ENCODE measurements around the gene TMEM174. TPM values are rescaled to one million over a fixed set of nuclear protein-coding genes. Genes with fewer than 3 reads are reported as not detected.

TMEM174 gene
- total RNA-seq, 1 donor from 2014 or later, result not detected

- Histone ChIP-seq H3K4me2 (no peak overlapping the region), H3K4me3 (no peak overlapping the region), H3K9ac (no peak overlapping the region), H2AFZ (replicated peaks) (no peak overlapping the region), H3K27ac (no peak overlapping the region), H3K4me1 (no peaks in the 10 kb centered on the region), H4K20me1 (ENCODE audit: low read depth) (no peaks in the 10 kb centered on the region), H3F3A (ENCODE audit: low read depth) (no peaks in the 10 kb centered on the region), H3K9me3 (ENCODE audit: low read depth) (no peaks in the 10 kb centered on the region), H3K79me2 (ENCODE audit: low read depth) (no peaks in the 10 kb centered on the region), H3K36me3 (no peaks in the 10 kb centered on the region), H3K27me3 (no peaks in the 10 kb centered on the region)
- no peak overlapping the region for H3K27ac Mint-ChIP-seq
- TF ChIP-seq EZH2 (IDR thresholded peaks at IDR 0.05) (no peak), CTCF (IDR thresholded peaks at IDR 0.05) (no peak), EZH2phosphoT487 (IDR thresholded peaks at IDR 0.05) (no peak)
- no peaks in the 10 kb centered on the region for H3K36me3 Mint-ChIP-seq
- peaks cover 2% of the 10 kb centered on the region for H3K27me3 Mint-ChIP-seq (ENCODE audit: insufficient read depth, low read depth)
- DNase-seq (ENCODE audit: low spot score), result no peak
- H3K9me3 Mint-ChIP-seq, result no peaks in the 10 kb centered on the region
- peaks cover 13% of the 10 kb centered on the region for H3K4me1 Mint-ChIP-seq
- H3K4me3 Mint-ChIP-seq, result no peak overlapping the region
Measured at GRCh38 chr5:73154208-73155006, 18.6 kb upstream of the TMEM174 start.

- DNase-seq (ENCODE audit: low spot score), result peak; percentile 15
- no peaks in the 10 kb centered on the region for H3K36me3 ChIP-seq
- no peak overlapping the region for H3K9ac ChIP-seq
- no peak overlapping the region for H2AFZ ChIP-seq (replicated peaks)
- Mint-ChIP-seq H3K27ac (no peak overlapping the region), H3K4me3 (no peak overlapping the region), H3K27me3 (ENCODE audit: insufficient read depth, low read depth) (peaks cover 2% of the 10 kb centered on the region), H3K9me3 (no peaks in the 10 kb centered on the region), H3K36me3 (no peaks in the 10 kb centered on the region), H3K4me1 (peaks cover 13% of the 10 kb centered on the region)
- H3K4me2 ChIP-seq, result no peak overlapping the region
- no peak overlapping the region for H3K27ac ChIP-seq
- no peaks in the 10 kb centered on the region for H3K79me2 ChIP-seq (ENCODE audit: low read depth)
- no peak overlapping the region for H3K4me3 ChIP-seq
- H3K9me3 ChIP-seq (ENCODE audit: low read depth), result no peaks in the 10 kb centered on the region
- H3F3A ChIP-seq (ENCODE audit: low read depth), result no peaks in the 10 kb centered on the region
- TF ChIP-seq EZH2 (IDR thresholded peaks at IDR 0.05) (no peak), CTCF (IDR thresholded peaks at IDR 0.05) (no peak), EZH2phosphoT487 (IDR thresholded peaks at IDR 0.05) (no peak)
- no peaks in the 10 kb centered on the region for H3K4me1 ChIP-seq
- H4K20me1 ChIP-seq (ENCODE audit: low read depth), result no peaks in the 10 kb centered on the region
- H3K27me3 ChIP-seq, result no peaks in the 10 kb centered on the region
Measured at GRCh38 chr5:73155271-73156222, 17.4 kb upstream of the TMEM174 start.

DNA sequence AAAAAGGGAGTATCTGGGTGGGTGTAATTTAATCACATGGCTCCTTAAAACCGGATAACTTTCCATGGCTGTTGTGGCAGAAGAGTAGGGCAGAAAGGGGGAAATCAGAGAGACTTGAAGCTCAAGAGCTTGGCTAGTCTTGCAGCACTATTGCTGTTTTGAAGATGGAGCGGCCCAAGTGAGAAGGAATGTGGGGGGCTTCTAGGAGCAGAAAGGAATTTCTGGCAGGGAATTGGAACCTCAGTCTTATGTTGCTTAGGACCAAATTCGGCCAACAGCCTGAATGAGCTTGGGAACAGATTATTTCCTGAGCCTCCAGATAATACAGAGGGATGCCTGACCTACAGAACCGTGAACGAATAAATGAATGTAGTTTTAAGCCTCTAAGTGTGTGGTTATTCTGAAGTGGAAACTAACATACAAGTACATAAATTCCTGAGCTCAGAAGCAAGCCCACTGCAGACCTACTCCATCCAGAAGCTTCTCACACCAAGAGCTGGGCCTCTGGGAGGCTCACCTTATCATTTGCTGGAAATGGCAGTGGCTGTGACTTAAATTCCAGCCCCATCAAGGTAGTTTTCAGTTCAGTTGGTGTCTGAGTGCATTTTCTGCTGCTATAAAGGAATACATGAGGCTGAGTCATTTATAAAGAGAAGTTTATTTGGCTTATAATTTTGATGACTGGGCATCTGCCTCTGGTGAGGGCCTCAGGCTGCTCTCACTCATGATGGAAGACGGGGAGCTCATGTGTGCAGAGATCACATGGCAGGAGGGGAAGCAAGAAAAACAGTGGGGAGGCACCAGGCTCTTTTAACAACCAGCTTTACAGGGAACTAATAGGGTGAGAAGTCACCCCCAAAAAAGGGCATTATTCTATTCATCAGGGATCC, 15.3 kb upstream of the TMEM174 start:
- Histone ChIP-seq H3K4me3 (no peak overlapping the region), H3K27ac (no peak overlapping the region), H3K4me2 (no peak overlapping the region), H4K20me1 (ENCODE audit: low read depth) (no peaks in the 10 kb centered on the region), H3K36me3 (no peaks in the 10 kb centered on the region), H3F3A (ENCODE audit: low read depth) (no peaks in the 10 kb centered on the region), H3K9me3 (ENCODE audit: low read depth) (no peaks in the 10 kb centered on the region), H3K79me2 (ENCODE audit: low read depth) (no peaks in the 10 kb centered on the region), H3K9ac (no peak overlapping the region), H2AFZ (replicated peaks) (no peak overlapping the region), H3K27me3 (no peaks in the 10 kb centered on the region), H3K4me1 (no peaks in the 10 kb centered on the region)
- Mint-ChIP-seq H3K9me3 (no peaks in the 10 kb centered on the region), H3K27ac (no peak overlapping the region), H3K36me3 (no peaks in the 10 kb centered on the region), H3K4me3 (no peak overlapping the region), H3K27me3 (ENCODE audit: insufficient read depth, low read depth) (no peaks in the 10 kb centered on the region), H3K4me1 (peaks cover 13% of the 10 kb centered on the region)
- no peak for TF ChIP-seq EZH2 (IDR thresholded peaks at IDR 0.05)
- peak; percentile 21 for DNase-seq (ENCODE audit: low spot score)
